Measurements from ENCODE around the gene RFNG. TPM values are rescaled to one million over a fixed set of nuclear protein-coding genes. Genes with fewer than 3 reads are reported as not detected.

Gene RFNG
- total RNA-seq, 1 experiment from 2014 or later, result 52.0 TPM

GRCh38 chr17:82024859-82025258, 26.8 kb downstream of the RFNG start:
- Histone ChIP-seq H3K27ac (ENCODE audit: low read depth, low read length) (peak overlapping the region; percentile 87; the same call in 1 of the 2 replicates), H3K9ac (ENCODE audit: low read length) (no peak overlapping the region), H3K4me1 (ENCODE audit: control insufficient read depth in 1 of 2, insufficient read depth in 2 of 2, low read length in 2 of 2) (peaks cover 15 to 33% of the 10 kb centered on the region in 2 experiments), H3K79me2 (ENCODE audit: insufficient read depth, low read length) (peaks cover 41% of the 10 kb centered on the region), H3K36me3 (ENCODE audit: control insufficient read depth in 1 of 2, insufficient read depth in 2 of 2, low read length in 2 of 2) (no peaks in the 10 kb centered on the region; a peak in 1 of 4 replicates), H4K20me1 (ENCODE audit: insufficient read depth) (peaks cover 4% of the 10 kb centered on the region; the same call in 1 of the 2 replicates), H3K9me3 (ENCODE audit: control insufficient read depth in 1 of 2, insufficient read depth in 1 of 2, low read depth in 1 of 2, low read length in 2 of 2) (no peaks in the 10 kb centered on the region), H3K9me2 (ENCODE audit: insufficient read depth) (no peaks in the 10 kb centered on the region), H3K4me3 (replicated peaks in 1 of 2; ENCODE audit: low read depth in 1 of 2, low read length in 2 of 2) (0 out of 4 replicates have a peak overlapping the region, but pooled peaks of 1 of the 2 experiments have one; percentile 4), H3K4me2 (ENCODE audit: low read length) (peak overlapping the region; percentile 99), H2AFZ (ENCODE audit: low read depth, low read length, poor library complexity, severe bottlenecking) (no peak overlapping the region), H3K27me3 (ENCODE audit: insufficient read depth, low read length) (no peaks in the 10 kb centered on the region)
- TF ChIP-seq MAX (IDR thresholded peaks at IDR 0.05), result no peak
- no peak for TF ChIP-seq ZBTB33 (IDR thresholded peaks at IDR 0.05; ENCODE audit: extremely low read depth, insufficient replicate concordance, low read length)
- TF ChIP-seq ZFX (IDR thresholded peaks at IDR 0.05), result no peak
- TF ChIP-seq CEBPB (IDR thresholded peaks at IDR 0.05; ENCODE audit: low read depth), result no peak
- no peak for TF ChIP-seq CBX3 (IDR thresholded peaks at IDR 0.05; ENCODE audit: low read depth)
- TF ChIP-seq YY1 (IDR thresholded peaks at IDR 0.05; ENCODE audit: extremely low read depth, insufficient replicate concordance, low read depth, low read length), result no peak
- TF ChIP-seq JUND (IDR thresholded peaks at IDR 0.05), result no peak
- TF ChIP-seq RAD21 (IDR thresholded peaks at IDR 0.05; ENCODE audit: low read depth), result no peak
- BruUV-seq (replicated peaks), result no TSS peak
- no peak for ATAC-seq
- POLR2A ChIA-PET, result no interaction called here
- CTCF ChIA-PET, result no interaction called here
- intact Hi-C loops (cut with micrococcal nuclease), result loop anchor here (5.0 kb wide), 2 partner anchors 113 to 727 kb away; partner anchors contain the start of genes PCYT2 and TBCD
- DNase-seq (ENCODE audit: low read depth, low spot score), result no peak
- RAD21 ChIA-PET (ENCODE audit: low non-redundant PET in 1 of 2, low total read pairs in 2 of 2, uncharacterized antibody in 2 of 2, unreplicated experiment in 2 of 2), result no interaction called here
